Left kidney (tissue), 2 donors: Measurements from ENCODE around the gene FOXK1. TPM values are rescaled to one million over a fixed set of nuclear protein-coding genes. Genes with fewer than 3 reads are reported as not detected.
A peak's percentile ranks its signal among the peaks of the same experiment; 100 is the strongest.

Experiments used
- DNase-seq: peaks from one replicate; pipeline ENCODE4 v3.0.0-alpha.2; 2013
- polyA plus RNA-seq: library from polyadenylated mRNA; unstranded; fragments of 120-200 nt; gene quantifications from one replicate; pipeline ENCODE4 v1.2.1, GENCODE V29; 2013; ENCODE audit not compliant: insufficient read length

FOXK1 gene
- polyA plus RNA-seq, 1 donor: 19.1 TPM

GRCh38 chr7:4718075-4718474, 36.0 kb downstream of the FOXK1 start:
- no peak for DNase-seq

GRCh38 chr7:4720225-4720624, 38.1 kb downstream of the FOXK1 start:
- DNase-seq: no peak

DNA sequence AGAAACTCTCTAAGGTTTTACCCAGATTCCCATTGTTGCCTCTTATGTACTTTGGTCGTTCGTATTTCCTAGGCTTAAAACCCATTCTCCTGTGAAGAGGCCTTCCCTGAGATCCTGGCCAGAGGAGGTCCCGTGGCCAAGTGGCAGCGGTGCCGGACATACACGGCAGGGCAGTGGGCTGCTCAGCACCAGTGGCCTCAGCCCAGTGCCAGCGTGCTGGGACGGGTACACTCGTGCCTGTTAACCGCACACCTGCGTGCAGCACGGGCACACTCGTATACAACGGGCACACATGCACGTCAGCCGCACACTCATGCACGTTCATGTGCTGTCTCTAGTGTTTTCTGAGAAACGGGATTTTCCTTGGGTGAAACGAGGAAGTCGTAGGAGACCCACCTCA, 40.2 kb downstream of the FOXK1 start:
- DNase-seq: no peak

- DNase-seq: no peak
Observed at GRCh38 chr7:4722960-4723630, 41.0 kb downstream of the FOXK1 start.

DNA sequence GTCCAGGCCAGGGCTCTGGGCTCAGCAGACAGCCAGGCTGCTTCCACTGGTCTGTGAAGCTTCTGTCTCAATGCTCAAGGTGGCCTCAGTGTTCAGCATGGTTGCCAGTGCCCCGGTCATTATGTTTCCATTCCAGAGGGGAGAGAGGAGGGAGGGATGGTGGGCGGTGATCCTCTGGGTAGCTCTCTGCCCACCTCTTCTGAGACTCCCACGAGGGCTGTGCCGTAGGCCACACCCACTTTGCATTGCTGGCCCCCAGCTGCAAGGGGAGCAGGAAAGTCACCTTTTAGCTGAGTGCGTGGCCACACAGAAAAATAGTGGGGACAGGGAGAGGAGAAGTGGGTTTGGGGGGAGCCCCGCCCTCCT, 42.5 kb downstream of the FOXK1 start:
- no peak for DNase-seq

DNA sequence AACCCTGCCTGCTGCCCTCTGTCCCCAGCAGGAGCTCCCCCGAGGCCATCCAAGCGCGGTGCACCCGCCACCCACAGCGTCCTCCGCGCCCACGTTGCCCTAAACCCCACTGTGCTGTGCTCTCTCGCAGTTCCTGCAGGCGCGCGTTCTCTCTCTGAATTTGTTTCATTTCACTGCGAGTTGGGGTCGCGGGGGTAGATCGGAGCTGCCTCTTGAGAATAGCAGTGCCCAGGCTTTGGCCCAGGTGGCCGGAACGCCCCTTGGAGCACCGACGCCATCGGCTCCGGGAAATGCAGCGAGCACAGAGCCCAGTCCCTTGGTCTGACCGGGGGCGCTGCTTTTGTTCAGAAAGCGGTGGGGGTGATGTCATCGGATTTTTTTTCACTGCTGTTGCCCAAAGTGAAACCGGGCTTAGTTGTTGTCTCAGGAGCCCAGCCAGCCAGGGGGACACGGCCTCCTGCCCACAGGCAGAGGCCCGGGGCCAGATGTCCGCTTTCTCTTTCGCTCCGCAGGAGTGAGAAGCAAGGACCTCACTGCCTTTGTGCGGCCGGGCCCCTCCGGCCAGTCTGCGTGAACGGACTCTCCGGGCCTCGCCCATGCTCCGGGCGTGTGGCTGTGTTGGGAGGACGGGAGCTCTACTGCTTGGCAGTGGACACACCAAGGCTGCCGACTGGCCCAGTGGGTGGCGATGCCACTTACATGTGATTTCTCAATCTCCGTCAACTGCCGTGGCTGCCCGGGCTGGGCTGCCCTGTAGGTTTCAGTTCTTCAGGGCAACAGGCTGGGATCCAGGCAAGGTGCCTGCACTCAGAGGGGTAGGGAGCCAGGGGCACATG, 43.1 kb downstream of the FOXK1 start:
- DNase-seq: no peak

- no peak for DNase-seq
Observed at GRCh38 chr7:4725850-4726450, 43.9 kb downstream of the FOXK1 start.

DNA sequence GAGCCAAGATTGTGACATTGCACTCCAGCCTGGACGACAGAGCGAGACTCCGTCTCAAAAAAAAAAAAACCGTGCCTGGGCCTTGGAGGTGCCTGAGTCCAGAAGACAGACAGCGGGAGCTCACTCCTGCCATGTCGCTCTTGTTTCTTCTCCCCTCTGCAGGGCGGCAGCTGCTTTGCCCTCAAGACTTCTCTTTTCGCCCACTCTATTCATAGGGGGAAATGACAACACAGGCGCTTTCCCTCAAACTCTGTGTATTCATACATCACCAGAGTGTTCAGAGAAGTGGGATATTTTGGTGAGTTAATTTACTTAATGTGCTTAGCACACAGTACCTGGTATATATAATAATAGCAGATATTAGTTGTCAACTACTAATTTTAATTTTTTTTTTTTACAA, 44.5 kb downstream of the FOXK1 start:
- no peak for DNase-seq

DNA sequence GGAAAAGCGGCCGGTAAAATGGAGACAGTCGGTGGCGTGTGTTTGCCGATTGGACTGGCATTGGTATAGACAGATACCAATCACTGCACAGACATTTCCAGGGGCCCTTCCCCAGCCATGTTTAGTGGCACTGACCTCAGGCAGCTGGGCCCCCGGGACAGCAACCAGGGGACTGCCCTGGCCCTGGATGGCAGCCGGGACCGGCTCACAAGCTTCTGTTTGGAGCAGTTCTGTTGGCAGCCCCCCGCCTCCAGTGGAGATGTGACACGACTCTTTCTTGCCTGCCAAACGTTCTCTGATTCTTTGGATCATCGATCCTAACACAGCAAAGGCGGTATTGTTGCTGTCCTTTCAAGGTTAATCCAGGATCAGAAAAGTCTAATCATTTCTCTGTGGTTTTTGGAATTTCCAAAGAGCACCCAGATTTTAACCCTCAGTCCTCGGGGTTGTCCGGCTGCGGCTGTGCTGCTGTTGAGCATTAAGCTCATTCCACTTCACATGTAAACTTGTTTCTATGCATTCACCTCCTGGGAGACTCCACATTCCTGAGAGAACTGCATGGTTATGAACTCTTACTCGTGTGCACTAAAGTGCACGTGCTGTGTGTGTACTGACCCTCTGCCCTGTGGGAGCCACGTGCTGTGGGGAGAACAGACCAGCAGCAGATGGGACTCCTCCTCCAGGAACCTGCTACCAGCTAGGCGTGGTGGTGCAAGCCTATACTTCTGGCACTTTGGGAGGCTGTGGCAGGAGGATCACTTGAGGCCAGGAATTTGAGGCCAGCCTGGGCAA, 46.0 kb downstream of the FOXK1 start:
- DNase-seq: no peak

DNA sequence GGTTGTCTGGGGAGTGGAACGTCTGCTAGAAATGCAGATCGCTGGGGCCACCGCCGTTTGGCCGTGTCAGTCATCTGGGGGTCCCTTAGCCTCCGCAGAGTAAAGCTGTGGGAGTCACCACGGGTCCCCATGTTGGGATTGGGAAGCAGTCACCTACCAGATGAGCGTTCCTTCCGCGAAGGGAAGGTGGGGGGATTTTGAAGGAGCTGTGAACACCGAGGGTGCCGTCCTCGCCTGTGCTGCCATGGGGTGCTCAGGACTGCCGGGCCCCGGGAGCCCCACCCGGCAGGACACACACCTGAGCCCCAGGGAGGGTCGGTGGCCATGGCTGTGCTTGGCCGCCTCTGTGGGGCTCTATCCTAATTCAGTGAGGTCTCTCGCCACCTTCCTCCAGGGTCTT, 47.2 kb downstream of the FOXK1 start:
- no peak for DNase-seq

GRCh38 chr7:4730276-4730675, 48.2 kb downstream of the FOXK1 start:
- no peak for DNase-seq

DNA sequence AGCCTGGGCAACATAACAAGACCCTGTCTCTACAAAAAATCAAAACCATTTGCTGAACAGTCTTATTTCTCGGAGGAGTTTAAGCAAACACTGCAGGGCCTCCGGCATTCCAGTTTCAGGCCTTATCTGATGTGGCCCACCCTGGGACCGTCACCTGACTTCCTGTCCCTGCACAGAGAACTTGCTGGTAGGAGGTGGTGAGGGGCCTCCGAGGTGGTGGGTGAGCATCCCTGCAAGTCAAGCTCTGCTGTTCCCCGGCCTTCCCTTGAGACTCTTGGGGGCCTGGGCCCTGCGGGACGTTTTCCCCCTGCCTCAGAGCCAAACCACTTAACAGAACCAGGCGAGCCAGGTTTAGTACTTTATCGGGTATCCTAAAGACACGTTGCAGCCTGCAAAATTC, 48.9 kb downstream of the FOXK1 start:
- DNase-seq: no peak

DNA sequence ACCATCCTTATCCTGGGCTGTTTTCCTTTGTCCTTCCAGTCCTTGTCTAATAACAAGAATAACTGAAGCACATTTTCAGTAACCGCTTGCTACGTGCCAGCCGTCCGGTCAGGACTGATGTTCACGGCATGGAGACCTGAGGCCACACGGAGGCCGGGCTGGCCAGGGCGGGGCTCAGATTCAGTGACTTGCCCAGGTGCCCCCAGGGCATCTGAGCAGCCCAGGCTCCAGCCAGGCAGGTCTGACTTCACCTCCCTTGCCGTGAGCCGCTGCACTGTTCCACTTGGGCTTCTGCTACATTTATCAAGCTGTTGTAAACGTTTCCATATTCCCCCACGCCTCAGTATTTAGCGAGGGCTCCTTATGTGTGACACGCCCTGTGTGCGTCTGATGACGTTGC, 49.7 kb downstream of the FOXK1 start:
- no peak for DNase-seq

- DNase-seq: no peak
Observed at GRCh38 chr7:4733936-4734528, 51.9 kb downstream of the FOXK1 start.

- DNase-seq: no peak
Observed at GRCh38 chr7:4734587-4735345, 52.7 kb downstream of the FOXK1 start.

- no peak for DNase-seq
Observed at GRCh38 chr7:4737300-4737699, 55.2 kb downstream of the FOXK1 start.

- DNase-seq: no peak
Observed at GRCh38 chr7:4738711-4739527, 56.8 kb downstream of the FOXK1 start.

- DNase-seq: peak; percentile 45
Observed at GRCh38 chr7:4739528-4739992, 57.5 kb downstream of the FOXK1 start.

DNA sequence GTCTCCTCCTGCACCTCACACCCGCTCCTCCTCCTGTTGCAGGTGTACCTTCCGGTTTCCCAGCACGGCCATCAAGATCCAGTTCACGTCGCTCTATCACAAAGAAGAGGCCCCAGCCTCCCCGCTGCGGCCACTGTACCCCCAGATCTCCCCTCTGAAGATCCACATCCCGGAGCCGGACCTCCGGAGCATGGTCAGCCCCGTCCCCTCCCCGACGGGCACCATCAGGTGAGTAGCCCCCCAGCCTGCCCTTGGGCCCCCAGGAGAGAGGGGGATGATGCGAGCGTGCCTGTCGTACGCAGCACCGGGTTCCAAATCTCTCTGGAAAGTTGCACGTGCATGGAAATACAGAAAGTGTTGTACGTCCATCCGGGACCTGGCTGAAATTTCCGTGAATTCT, 58.7 kb downstream of the FOXK1 start:
- no peak for DNase-seq

DNA sequence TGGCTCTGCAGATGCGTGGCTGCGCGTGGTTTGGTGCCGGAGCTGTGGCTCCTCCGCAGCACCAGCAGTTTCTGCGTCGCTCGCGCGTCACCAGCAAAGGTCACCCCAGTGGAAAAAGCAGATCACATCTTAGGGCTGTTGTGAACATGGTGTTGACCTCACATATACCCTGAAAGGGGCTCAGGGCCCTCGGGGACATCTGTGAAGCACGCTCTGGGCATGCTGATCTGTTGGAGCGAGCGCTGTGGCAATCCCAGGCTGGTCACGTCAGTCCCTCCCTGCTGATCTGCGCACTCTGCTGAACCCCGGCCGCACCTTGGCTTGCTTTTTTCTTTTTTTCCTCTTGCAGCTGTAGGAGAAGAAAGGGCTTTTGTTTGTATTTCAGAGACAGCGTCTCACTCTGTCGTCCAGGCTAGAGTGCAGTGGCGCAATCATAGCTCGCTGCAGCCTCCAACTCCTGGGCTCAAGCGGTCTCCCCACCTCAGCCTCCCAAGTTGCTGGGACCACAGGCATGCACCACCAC, 60.0 kb downstream of the FOXK1 start:
- no peak for DNase-seq
